HEK293T (cell line): ENCODE results near the gene ATP2A2.

Source experiments
- CTCF ChIA-PET: fragments of 350-600 bp; formaldehyde crosslinking; extraction: SDS; loops from one replicate; lab custom pipeline; 2021; ENCODE audit warnings: antibody characterized with exemption, inconsistent platforms; lab: Yijun Ruan, JAX
- POLR2A ChIA-PET: fragments of 350-600 bp; formaldehyde crosslinking; extraction: SDS; loops from one replicate; lab custom pipeline; 2020; ENCODE audit warnings: antibody characterized with exemption, inconsistent platforms; lab: Yijun Ruan, JAX
- DNase-seq: peaks from one replicate; pipeline ENCODE4 v3.0.0; 2012; ENCODE audit warnings: mixed read lengths; ENCODE audit errors: extremely low spot score
- ARNT ChIP-seq: fragments of 450-650 bp; IDR thresholded peaks from 2 replicates; pipeline ENCODE4 v1.6.1; 2017; ENCODE audit warnings: mild to moderate bottlenecking
- BHLHE40 ChIP-seq: fragments of 450-650 bp; IDR thresholded peaks from 2 replicates; pipeline ENCODE4 v1.6.1; 2016; ENCODE audit warnings: mild to moderate bottlenecking, moderate library complexity, borderline replicate concordance
- CTBP1 ChIP-seq: fragments of 450-650 bp; IDR thresholded peaks from 2 replicates; pipeline ENCODE4 v1.6.1; 2016; ENCODE audit warnings: borderline replicate concordance
- ELF4 ChIP-seq: fragments of 450-650 bp; IDR thresholded peaks from 2 replicates; pipeline ENCODE4 v1.6.1; 2017; ENCODE audit warnings: antibody characterized with exemption
- FOXA1 ChIP-seq: fragments of 450-650 bp; IDR thresholded peaks from 2 replicates; pipeline ENCODE4 v1.6.1; 2016; ENCODE audit warnings: mild to moderate bottlenecking
- FOXK2 ChIP-seq: fragments of 450-650 bp; IDR thresholded peaks from 2 replicates; pipeline ENCODE4 v1.6.1; 2016; ENCODE audit warnings: mild to moderate bottlenecking
- FOXM1 ChIP-seq: fragments of 450-650 bp; IDR thresholded peaks from 2 replicates; pipeline ENCODE4 v1.6.1; 2017; ENCODE audit warnings: mild to moderate bottlenecking, borderline replicate concordance
- HDGF ChIP-seq: fragments of 450-650 bp; IDR thresholded peaks from 2 replicates; pipeline ENCODE4 v1.6.1; 2017; ENCODE audit warnings: antibody characterized with exemption, borderline replicate concordance
- L3MBTL2 ChIP-seq: fragments of 450-650 bp; conservative IDR thresholded peaks from 2 replicates; pipeline ENCODE4 v1.6.1; 2016; ENCODE audit warnings: mild to moderate bottlenecking
- LEF1 ChIP-seq: fragments of 450-650 bp; IDR thresholded peaks from 2 replicates; pipeline ENCODE4 v1.6.1; 2017; ENCODE audit warnings: mild to moderate bottlenecking, borderline replicate concordance
- NFRKB ChIP-seq: fragments of 450-650 bp; IDR thresholded peaks from 2 replicates; pipeline ENCODE4 v1.6.1; 2016; ENCODE audit warnings: mild to moderate bottlenecking, moderate library complexity
- PKNOX1 ChIP-seq: fragments of 450-650 bp; IDR thresholded peaks from 2 replicates; pipeline ENCODE4 v1.6.1; 2016
- SP1 ChIP-seq: fragments of 450-650 bp; IDR thresholded peaks from 2 replicates; pipeline ENCODE4 v1.6.1; 2017
- SUZ12 ChIP-seq: fragments of 450-650 bp; IDR thresholded peaks from 2 replicates; pipeline ENCODE4 v1.6.1; 2016; ENCODE audit warnings: mild to moderate bottlenecking
- TARDBP ChIP-seq: fragments of 450-650 bp; IDR thresholded peaks from 2 replicates; pipeline ENCODE4 v1.6.1; 2016
- ZNF384 ChIP-seq: fragments of 450-650 bp; IDR thresholded peaks from 2 replicates; pipeline ENCODE4 v1.6.1; 2016

ATP2A2 gene

DNA sequence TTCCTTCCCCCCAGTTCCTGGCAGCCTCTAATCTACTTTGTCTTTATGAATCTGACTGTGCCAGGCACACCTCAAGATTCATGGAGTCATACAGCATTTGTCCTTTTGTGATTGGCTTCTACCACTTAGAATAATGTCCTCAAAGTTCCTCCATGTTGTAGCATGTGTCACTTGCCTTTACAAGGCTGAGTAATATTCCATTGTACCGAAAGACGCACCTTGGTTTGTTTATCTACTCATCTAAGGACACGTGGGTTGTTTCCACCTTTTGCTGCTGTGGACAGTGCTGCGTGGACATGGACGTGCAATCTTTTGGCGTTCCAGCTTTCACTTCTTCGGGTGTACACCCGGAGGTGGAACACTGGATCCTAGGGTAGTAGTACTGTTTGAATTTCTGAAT is 88.9 kb downstream of the ATP2A2 start:
- no peak for DNase-seq
- ChIA-PET CTCF (no interaction called here), POLR2A (no interaction called here)
- TF ChIP-seq ARNT (no peak), NFRKB (no peak), HDGF (no peak), TARDBP (no peak), FOXM1 (no peak), ELF4 (no peak), PKNOX1 (no peak), FOXA1 (no peak), SUZ12 (no peak), L3MBTL2 (no peak)

GRCh38 chr12:110370732-110371231 is 89.7 kb downstream of the ATP2A2 start:
- CTCF ChIA-PET: no interaction called here
- POLR2A ChIA-PET: interaction anchor here (1.0 kb wide), 1 partner anchor 61 kb away, joined by 3 read pairs; no protein-coding TSS in a partner anchor
- DNase-seq: no peak
- TF ChIP-seq HDGF: no peak
- TF ChIP-seq TARDBP: no peak
- TF ChIP-seq FOXK2: no peak
- TF ChIP-seq NFRKB: no peak
- no peak for TF ChIP-seq L3MBTL2

DNA sequence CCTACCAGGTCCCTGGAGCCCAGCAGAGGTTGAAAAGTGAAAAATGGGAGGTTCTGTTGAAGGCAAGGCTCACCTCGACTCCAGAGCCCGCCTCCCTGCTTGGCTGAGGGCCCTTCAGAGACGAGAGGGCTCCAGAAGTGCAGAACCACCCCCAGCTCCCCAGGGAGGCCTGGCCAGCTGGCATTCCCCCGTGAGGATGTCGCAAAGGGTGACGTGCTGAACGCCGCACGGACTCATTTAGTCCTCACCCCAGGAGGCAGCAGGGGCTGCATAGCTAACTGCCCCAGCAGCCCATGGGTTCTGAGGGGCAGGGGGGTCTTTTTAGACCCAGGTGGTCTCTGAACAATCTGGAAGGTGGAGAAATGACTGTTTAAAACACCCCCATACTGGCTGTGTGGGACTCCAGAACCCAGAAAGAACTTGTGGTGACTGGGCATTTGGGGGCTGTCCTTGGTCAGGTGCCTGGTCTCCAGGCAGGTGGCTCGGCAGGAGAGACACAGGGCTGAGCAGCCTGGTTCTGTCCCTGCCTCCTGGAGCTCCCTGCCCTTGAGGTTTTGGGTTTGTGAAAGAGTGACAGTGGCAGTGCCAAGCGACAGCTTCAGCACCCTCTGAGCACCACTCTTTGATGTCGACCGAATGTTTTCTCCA is 90.5 kb downstream of the ATP2A2 start:
- TF ChIP-seq L3MBTL2: no peak
- TF ChIP-seq ZNF384: no peak
- no peak for TF ChIP-seq TARDBP
- no peak for TF ChIP-seq SP1
- TF ChIP-seq HDGF: no peak
- no peak for TF ChIP-seq FOXK2
- no peak for TF ChIP-seq LEF1
- TF ChIP-seq ELF4: no peak
- TF ChIP-seq NFRKB: no peak
- no peak for TF ChIP-seq BHLHE40
- TF ChIP-seq FOXM1: no peak
- no peak for TF ChIP-seq CTBP1
- ChIA-PET CTCF (no interaction called here), POLR2A (interaction anchor here (1.0 kb wide), 1 partner anchor 60 kb away, joined by 3 read pairs; no protein-coding TSS in a partner anchor)
- DNase-seq: no peak

DNA sequence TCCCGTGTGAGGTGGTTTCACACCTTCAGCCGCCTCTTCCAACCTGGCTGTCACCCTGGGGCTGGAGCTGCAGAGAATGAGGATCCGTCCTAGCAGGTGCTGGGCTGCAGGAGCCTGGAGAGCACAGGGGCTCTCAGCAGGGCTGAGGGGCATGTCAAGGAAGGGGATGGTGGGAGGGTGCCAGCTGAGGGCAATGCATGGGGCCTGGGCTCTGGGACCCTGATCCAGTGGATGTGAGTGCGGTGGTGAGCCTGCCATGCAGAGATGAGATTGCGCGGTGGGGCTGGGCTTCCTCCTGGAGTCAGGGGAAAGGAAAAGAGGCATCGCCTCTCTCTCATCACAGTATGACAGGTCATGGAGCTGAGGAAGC is 91.0 kb downstream of the ATP2A2 start:
- TF ChIP-seq CTBP1 (no peak), BHLHE40 (no peak), FOXM1 (no peak), SP1 (no peak), TARDBP (no peak), ZNF384 (no peak), HDGF (no peak), L3MBTL2 (no peak), FOXA1 (no peak), SUZ12 (no peak), ELF4 (no peak), ARNT (no peak), NFRKB (no peak), FOXK2 (no peak), LEF1 (no peak), PKNOX1 (no peak)
- no peak for DNase-seq
- ChIA-PET CTCF (interaction anchor here (0.5 kb wide), 1 partner anchor 156 kb away, joined by 3 read pairs; no protein-coding TSS in a partner anchor), POLR2A (no interaction called here)

DNA sequence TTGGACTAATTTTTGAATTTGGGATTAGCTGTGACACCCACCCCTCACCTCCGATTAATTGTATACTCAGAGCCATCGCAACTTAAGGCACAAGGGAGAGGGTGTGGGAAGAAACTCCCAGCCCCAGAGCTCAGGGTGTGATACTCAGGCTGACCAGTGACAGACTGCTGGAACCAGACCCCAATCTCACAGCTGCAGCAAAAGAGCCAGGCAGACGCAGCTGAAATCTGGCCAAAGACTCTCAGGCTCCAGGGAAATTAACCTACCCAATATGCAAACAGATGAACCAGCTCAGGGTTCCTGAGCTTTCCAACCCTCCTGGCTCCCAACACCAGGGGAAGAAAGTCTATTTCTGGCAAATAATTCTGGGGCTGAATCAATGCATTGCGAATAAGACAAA is 92.0 kb downstream of the ATP2A2 start:
- TF ChIP-seq HDGF: no peak
- TF ChIP-seq ELF4: no peak
- TF ChIP-seq FOXA1: no peak
- TF ChIP-seq PKNOX1: no peak
- no peak for TF ChIP-seq TARDBP
- no peak for TF ChIP-seq FOXM1
- TF ChIP-seq FOXK2: no peak
- no peak for TF ChIP-seq SP1
- no peak for TF ChIP-seq NFRKB
- no peak for TF ChIP-seq LEF1
- no peak for TF ChIP-seq CTBP1
- TF ChIP-seq BHLHE40: no peak
- TF ChIP-seq ZNF384: no peak
- TF ChIP-seq L3MBTL2: no peak
- POLR2A ChIA-PET: interaction anchor here (1.3 to 1.5 kb wide), 2 partner anchors 13 to 29 kb away, joined by 3 to 6 read pairs; no protein-coding TSS in a partner anchor
- no peak for DNase-seq
- CTCF ChIA-PET: interaction anchor here (0.6 kb wide), 1 partner anchor 360 kb away, joined by 4 read pairs; no protein-coding TSS in a partner anchor

- ChIA-PET CTCF (interaction anchor here (0.6 kb wide), 1 partner anchor 360 kb away, joined by 4 read pairs; no protein-coding TSS in a partner anchor), POLR2A (interaction anchor here (1.3 to 1.5 kb wide), 2 partner anchors 12 to 29 kb away, joined by 3 to 6 read pairs; no protein-coding TSS in a partner anchor)
- DNase-seq: no peak
- no peak for TF ChIP-seq SP1
- TF ChIP-seq FOXM1: no peak
- no peak for TF ChIP-seq TARDBP
- TF ChIP-seq SUZ12: no peak
- TF ChIP-seq ARNT: no peak
- no peak for TF ChIP-seq BHLHE40
- TF ChIP-seq HDGF: no peak
- TF ChIP-seq FOXA1: no peak
- TF ChIP-seq CTBP1: no peak
- no peak for TF ChIP-seq L3MBTL2
- no peak for TF ChIP-seq FOXK2
- TF ChIP-seq LEF1: no peak
- TF ChIP-seq NFRKB: no peak
- no peak for TF ChIP-seq ZNF384
- no peak for TF ChIP-seq ELF4
- no peak for TF ChIP-seq PKNOX1
Measured at GRCh38 chr12:110373425-110373824, 92.4 kb downstream of the ATP2A2 start.
